ENCODE results near the gene SLC7A7.
"Not testable (repeated sequence)": the region's sequence is repeated elsewhere in the genome, so short reads cannot be mapped to it uniquely, and the experiment has no call there.

Gene SLC7A7

DNA sequence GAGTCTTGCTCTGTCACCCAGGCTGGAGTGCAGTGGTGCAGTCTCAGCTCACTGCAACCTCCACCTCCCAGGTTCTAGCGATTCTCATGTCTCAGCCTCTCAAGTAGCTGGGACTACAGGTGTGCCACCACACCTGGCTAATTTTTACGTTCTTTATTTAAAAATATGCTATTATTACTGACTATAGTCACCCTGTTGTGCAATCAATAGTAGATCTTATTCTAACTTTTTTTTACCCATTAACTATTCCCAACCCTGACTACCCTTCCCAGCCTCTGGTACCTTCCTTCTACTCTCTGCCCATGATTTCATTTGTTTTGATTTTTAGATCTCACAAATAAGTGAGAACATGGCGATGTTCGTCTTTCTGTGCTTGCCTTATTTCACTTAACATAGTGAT, 46.3 kb downstream of the SLC7A7 start:
- Histone ChIP-seq H3K27ac (no peak overlapping the region), H3K27me3 (ENCODE audit: control insufficient read depth, insufficient read depth, low read length) (no peaks in the 10 kb centered on the region), H3K4me2 (ENCODE audit: low read length) (no peak overlapping the region), H3K4me1 (peaks cover 14% of the 10 kb centered on the region), H3K9ac (no peak overlapping the region), H2AFZ (no peak overlapping the region), H3K79me2 (peaks cover 4% of the 10 kb centered on the region), H3K9me3 (ENCODE audit: control insufficient read depth, low read length) (no peaks in the 10 kb centered on the region), H3K36me3 (ENCODE audit: control insufficient read depth, insufficient read depth, low read length) (no peaks in the 10 kb centered on the region), H3K4me3 (ENCODE audit: low read depth, low read length) (peak overlapping the region; percentile 6)
- TF ChIP-seq, protein P1, sequence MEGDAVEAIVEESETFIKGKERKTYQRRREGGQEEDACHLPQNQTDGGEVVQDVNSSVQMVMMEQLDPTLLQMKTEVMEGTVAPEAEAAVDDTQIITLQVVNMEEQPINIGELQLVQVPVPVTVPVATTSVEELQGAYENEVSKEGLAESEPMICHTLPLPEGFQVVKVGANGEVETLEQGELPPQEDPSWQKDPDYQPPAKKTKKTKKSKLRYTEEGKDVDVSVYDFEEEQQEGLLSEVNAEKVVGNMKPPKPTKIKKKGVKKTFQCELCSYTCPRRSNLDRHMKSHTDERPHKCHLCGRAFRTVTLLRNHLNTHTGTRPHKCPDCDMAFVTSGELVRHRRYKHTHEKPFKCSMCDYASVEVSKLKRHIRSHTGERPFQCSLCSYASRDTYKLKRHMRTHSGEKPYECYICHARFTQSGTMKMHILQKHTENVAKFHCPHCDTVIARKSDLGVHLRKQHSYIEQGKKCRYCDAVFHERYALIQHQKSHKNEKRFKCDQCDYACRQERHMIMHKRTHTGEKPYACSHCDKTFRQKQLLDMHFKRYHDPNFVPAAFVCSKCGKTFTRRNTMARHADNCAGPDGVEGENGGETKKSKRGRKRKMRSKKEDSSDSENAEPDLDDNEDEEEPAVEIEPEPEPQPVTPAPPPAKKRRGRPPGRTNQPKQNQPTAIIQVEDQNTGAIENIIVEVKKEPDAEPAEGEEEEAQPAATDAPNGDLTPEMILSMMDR (IDR thresholded peaks at IDR 0.05) = no peak

DNA sequence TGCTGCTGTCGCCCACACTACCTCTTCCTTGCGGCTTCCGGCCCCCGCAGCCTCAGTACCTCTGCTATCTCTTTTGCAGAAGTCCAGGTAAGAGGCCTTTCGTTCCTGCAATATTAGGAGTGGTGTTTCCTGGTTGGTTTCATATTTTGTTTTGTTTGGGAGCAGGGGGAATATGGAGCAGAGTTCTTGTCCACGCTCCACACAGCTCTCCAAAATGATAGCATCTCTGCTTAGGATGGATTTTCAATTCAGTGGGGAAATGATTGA, 48.0 kb downstream of the SLC7A7 start:
- Histone ChIP-seq H3K79me2 (peaks cover 4% of the 10 kb centered on the region), H3K27ac (peak overlapping the region; percentile 78), H3K36me3 (ENCODE audit: control insufficient read depth, insufficient read depth, low read length) (no peaks in the 10 kb centered on the region), H3K9ac (no peak overlapping the region), H3K9me3 (ENCODE audit: control insufficient read depth, low read length) (no peaks in the 10 kb centered on the region), H3K4me2 (ENCODE audit: low read length) (peak overlapping the region; percentile 61), H3K4me1 (peaks cover 14% of the 10 kb centered on the region), H3K27me3 (ENCODE audit: control insufficient read depth, insufficient read depth, low read length) (no peaks in the 10 kb centered on the region), H3K4me3 (ENCODE audit: low read depth, low read length) (peak overlapping the region; percentile 93), H2AFZ (peak overlapping the region; percentile 73)
- TF ChIP-seq, protein P1 (IDR thresholded peaks at IDR 0.05) = no peak

DNA sequence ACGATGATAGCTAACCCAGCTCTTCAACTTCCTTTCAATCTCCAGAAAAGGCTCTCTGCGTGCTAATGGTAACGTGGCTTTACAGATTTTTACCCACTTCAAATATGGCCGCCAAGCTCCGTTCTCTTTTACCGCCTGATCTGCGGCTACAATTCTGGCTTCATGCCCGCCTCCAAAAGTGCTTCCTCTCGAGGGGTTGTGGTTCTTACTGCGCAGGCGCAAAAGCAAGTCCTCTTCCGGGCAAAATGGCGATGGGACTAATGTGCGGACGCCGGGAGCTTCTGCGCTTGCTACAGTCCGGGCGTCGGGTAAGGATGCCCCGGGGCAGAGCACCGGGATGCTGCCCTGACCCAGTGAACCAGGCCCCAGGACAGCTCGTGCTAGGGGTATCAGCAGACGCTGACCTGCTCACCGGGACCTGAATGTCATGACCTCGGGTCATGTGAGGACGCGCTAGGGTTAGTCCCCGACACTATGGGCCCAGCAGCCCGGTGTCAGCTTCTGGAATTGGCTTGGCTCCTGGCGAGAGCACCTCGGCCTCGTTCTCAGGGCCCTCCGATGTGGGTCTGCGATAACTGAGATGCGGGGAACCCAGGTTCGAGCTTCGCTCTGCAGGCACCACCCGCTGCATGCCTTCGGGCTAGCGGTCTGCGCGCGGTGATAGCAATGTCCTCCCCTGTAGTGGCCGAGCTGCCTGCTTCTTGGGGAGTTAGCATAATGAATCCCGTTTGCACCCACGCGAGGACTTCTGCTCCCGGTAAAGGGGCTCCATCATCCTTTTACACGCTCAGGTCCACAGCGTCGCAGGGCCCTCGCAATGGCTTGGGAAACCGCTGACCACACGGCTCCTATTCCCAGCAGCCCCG, 48.5 kb downstream of the SLC7A7 start, which contains the start of gene OXA1L:
OXA1L (plus strand) TSS at position 232 of the 866 bp plus-strand sequence; CDS start at position 246, 14 bp downstream.
- Histone ChIP-seq H3K27ac (peak within 1 kb of the TSS; percentile 78), H3K9me3 (ENCODE audit: control insufficient read depth, low read length) (no peaks in the 10 kb centered on the region), H3K9ac (peak within 1 kb of the TSS; percentile 16), H3K4me1 (peaks cover 14% of the 10 kb centered on the region), H3K27me3 (ENCODE audit: control insufficient read depth, insufficient read depth, low read length) (no peaks in the 10 kb centered on the region), H3K4me3 (ENCODE audit: low read depth, low read length) (peak within 1 kb of the TSS; percentile 93), H3K4me2 (ENCODE audit: low read length) (peak within 1 kb of the TSS; percentile 61), H2AFZ (peak within 1 kb of the TSS; percentile 73), H3K79me2 (peaks cover 4% of the 10 kb centered on the region), H3K36me3 (ENCODE audit: control insufficient read depth, insufficient read depth, low read length) (no peaks in the 10 kb centered on the region)
- TF ChIP-seq, protein P1 (IDR thresholded peaks at IDR 0.05) = no peak

DNA sequence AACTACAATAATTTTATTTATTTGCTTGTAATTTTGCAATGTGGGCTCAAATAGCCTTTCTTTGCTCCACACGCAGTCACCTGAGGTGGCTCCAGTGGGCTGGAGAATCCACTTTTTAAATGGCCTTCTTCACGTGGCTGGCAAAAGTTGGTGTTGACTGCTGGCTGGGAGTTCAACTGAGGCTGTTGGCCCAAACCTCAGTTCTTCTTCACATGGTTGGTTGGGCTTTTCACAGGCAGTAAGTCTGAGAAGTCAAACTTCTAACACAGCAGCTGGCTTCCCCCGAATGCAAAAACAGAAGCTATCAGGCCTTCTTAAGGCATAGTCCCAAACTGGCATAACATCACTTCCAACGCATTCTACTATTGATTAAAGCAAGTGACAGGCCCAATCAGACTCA, 50.9 kb downstream of the SLC7A7 start:
- no peaks in the 10 kb centered on the region for H3K27me3 ChIP-seq (ENCODE audit: control insufficient read depth, insufficient read depth, low read length)
- H3K79me2 ChIP-seq = peaks cover 6% of the 10 kb centered on the region
- H2AFZ ChIP-seq = no peak overlapping the region
- H3K27ac ChIP-seq = no peak overlapping the region
- H3K4me1 ChIP-seq = peaks cover 5% of the 10 kb centered on the region
- no peak overlapping the region for H3K9ac ChIP-seq
- H3K9me3 ChIP-seq (ENCODE audit: control insufficient read depth, low read length) = no peaks in the 10 kb centered on the region
- H3K4me3 ChIP-seq (ENCODE audit: low read depth, low read length) = no peak overlapping the region
- H3K36me3 ChIP-seq (ENCODE audit: control insufficient read depth, insufficient read depth, low read length) = no peaks in the 10 kb centered on the region
- H3K4me2 ChIP-seq (ENCODE audit: low read length) = no peak overlapping the region
- TF ChIP-seq, protein P1 (IDR thresholded peaks at IDR 0.05) = no peak

DNA sequence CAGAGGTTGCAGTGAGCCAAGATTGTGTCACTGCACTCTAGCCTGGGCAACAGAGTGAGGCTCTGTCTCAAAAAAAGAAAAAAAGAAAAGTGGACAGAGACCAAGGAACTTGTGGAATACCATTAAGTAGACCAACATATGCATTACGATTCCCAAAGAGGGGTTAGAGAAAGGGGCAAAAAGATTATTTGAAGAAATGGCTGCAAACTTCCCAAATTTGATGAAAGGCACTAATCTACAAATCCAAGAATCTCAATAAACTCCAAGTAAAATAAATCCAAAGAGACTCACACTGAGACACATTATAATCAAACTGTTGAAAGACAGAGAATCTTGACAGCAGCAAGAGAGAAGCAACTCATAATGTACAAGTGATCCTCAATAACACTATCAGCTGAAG, 53.5 kb downstream of the SLC7A7 start:
- Histone ChIP-seq H3K9ac (no peak overlapping the region), H3K9me3 (ENCODE audit: control insufficient read depth, low read length) (no peaks in the 10 kb centered on the region), H3K27ac (no peak overlapping the region), H3K4me1 (peaks cover 2% of the 10 kb centered on the region), H3K4me3 (ENCODE audit: low read depth, low read length) (no peak overlapping the region), H3K79me2 (peaks cover 6% of the 10 kb centered on the region), H3K27me3 (ENCODE audit: control insufficient read depth, insufficient read depth, low read length) (no peaks in the 10 kb centered on the region), H3K36me3 (ENCODE audit: control insufficient read depth, insufficient read depth, low read length) (no peaks in the 10 kb centered on the region), H3K4me2 (ENCODE audit: low read length) (no peak overlapping the region), H2AFZ (no peak overlapping the region)
- TF ChIP-seq, protein P1 (IDR thresholded peaks at IDR 0.05) = no peak

DNA sequence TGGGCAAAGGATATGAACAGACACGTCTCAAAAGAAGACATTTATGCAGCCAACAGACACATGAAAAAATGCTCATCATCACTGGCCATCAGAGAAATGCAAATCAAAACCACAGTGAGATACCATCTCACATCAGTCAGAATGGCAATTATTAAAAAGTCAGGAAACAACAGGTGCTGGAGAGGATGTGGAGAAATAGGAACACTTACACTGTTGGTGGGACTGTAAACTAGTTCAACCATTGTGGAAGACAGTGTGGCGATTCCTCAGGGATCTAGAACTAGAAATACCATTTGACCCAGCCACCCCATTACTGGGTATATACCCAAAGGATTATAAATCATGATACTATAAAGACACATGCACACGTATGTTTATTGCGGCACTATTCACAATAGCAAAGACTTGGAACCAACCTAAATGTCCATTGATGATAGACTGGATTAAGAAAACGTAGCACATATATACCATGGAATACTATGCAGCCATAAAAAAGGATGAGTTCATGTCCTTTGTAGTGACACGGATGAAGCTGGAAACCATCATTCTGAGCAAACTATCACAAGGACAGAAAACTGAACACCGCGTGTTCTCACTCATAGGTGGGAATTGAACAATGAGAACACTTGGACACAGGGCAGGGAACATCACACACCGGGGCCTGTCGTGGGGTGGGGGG, 57.1 kb downstream of the SLC7A7 start:
- not testable (repeated sequence) for H3K27ac ChIP-seq; H3K79me2 ChIP-seq; H3K27me3 ChIP-seq (ENCODE audit: control insufficient read depth, insufficient read depth, low read length); H3K4me2 ChIP-seq (ENCODE audit: low read length); H3K36me3 ChIP-seq (ENCODE audit: control insufficient read depth, insufficient read depth, low read length); H3K4me1 ChIP-seq; H2AFZ ChIP-seq; H3K4me3 ChIP-seq (ENCODE audit: low read depth, low read length); H3K9me3 ChIP-seq (ENCODE audit: control insufficient read depth, low read length); H3K9ac ChIP-seq

All from parathyroid adenoma (tissue), 2 donors.